Coronary artery (tissue), 2 donors: ENCODE results near the gene RBFOX2.

Experiments
- DNase-seq: peaks from one replicate; pipeline ENCODE4 v3.0.0-alpha.2; 2017; ENCODE audit warnings: low spot score
- H3K27ac ChIP-seq, 2 donors: fragments of 200-600 bp; sonication (generic); one replicate each; pipeline ENCODE4 v1.5.1; 2016 to 2019
- H3K4me3 ChIP-seq: fragments of 200-600 bp; sonication (generic); 2 replicates; pipeline ENCODE4 v1.5.1; 2016; ENCODE audit warnings: mild to moderate bottlenecking, moderate library complexity
- TF ChIP-seq, protein P1 (sequence below): fragments of 200-600 bp; sonication (generic); IDR thresholded peaks from one replicate; pipeline ENCODE4 v1.5.1; 2019; ENCODE audit warnings: antibody characterized with exemption

The RBFOX2 gene

DNA sequence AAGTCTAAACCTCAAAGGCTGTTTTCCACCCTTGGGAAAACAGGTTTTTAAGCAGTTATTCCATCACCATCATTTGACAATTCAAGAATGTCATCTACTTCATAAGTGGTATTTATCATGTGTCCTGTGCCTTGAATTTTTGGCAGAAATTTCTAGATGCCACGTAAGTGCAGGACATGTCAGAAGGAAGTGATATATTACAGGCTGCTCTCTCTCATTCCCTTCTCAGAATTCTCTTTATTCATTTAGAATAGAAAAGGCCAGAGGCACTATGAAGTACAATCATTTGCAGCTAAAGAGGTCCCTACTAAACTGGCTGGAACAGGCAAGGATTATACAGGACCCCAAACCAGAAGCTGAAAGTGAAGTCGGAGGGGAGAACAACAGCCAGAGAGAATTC lies 11.9 kb downstream of the RBFOX2 start:
- Histone ChIP-seq H3K4me3 (no peak overlapping the region), H3K27ac (no peak overlapping the region)
- DNase-seq, result no peak
- TF ChIP-seq, protein P1, sequence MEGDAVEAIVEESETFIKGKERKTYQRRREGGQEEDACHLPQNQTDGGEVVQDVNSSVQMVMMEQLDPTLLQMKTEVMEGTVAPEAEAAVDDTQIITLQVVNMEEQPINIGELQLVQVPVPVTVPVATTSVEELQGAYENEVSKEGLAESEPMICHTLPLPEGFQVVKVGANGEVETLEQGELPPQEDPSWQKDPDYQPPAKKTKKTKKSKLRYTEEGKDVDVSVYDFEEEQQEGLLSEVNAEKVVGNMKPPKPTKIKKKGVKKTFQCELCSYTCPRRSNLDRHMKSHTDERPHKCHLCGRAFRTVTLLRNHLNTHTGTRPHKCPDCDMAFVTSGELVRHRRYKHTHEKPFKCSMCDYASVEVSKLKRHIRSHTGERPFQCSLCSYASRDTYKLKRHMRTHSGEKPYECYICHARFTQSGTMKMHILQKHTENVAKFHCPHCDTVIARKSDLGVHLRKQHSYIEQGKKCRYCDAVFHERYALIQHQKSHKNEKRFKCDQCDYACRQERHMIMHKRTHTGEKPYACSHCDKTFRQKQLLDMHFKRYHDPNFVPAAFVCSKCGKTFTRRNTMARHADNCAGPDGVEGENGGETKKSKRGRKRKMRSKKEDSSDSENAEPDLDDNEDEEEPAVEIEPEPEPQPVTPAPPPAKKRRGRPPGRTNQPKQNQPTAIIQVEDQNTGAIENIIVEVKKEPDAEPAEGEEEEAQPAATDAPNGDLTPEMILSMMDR, result no peak

DNA sequence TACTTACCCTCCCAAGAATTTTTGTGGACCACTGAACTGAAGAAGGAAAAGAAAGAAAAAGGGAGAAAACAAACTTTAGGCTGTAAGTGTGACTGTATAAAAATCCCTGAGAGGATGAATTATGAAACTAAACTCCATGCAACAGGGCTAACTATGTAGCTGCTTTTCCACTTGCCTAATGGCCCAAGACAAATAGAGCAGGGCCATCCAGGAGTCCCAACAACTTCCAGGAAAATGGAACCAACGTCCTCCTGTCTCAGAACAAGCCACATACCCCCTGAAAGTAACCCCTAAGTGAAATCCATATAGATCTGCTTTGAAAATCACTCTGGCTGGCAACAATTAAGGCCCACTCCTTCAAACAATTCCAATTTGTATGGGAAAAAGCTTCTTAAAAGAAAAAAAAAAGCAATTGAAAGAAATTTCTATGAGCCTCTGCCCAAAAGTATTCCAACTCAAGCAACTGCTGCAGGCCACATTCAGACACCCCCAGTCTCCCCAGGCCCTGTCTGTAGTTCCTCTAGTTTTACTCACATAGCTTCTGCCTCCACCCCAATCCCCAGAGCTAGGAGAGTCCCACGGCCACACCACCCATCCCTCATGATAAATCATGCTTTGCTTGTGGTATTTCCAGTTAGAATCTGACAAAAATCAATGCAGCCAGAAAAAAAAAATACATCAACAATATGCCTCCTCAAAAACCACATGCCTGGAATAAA lies 12.7 kb downstream of the RBFOX2 start:
- DNase-seq, result no peak
- TF ChIP-seq, protein P1, result no peak
- peak overlapping the region in 1 of 2 donors; percentile 26 for H3K27ac ChIP-seq
- H3K4me3 ChIP-seq, result no peak overlapping the region

DNA sequence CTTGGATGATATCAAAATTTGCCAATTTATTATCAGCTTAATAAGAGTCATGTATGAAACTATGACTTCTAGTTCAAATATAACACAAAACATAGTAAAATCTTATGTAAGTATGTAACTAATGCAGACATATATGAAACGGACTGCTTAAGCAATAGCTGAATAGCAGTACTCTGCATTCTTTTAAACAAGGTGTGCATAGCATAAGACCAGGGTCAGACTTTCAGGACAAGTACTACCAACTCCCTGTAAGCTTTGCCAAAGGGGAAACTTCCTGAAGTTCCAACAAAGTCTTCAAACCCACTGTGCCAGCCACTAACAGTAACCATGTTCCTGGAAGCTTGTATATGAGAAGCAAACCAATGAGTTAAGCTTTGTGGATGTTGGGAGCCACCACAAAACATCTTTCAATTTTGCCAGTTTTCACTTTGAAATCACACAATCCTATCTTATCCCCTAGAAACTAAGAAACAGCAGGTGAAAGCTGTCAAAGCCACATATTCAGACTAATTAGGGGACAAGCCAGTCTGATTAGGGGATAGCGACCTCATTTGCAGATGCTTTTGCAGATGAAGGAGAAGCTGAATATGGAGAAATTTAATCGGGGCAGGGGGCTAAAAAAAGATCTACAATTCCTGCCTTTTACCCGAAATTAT lies 13.3 kb downstream of the RBFOX2 start:
- Histone ChIP-seq H3K27ac (no peak overlapping the region), H3K4me3 (peak overlapping the region; percentile 5)
- TF ChIP-seq, protein P1, result no peak
- DNase-seq, result no peak

- TF ChIP-seq, protein P1, result no peak
- H3K27ac ChIP-seq, result no peak overlapping the region
- no peak overlapping the region for H3K4me3 ChIP-seq
- DNase-seq, result no peak
Observed at GRCh38 chr22:36014546-36015074, 14.0 kb downstream of the RBFOX2 start.

- TF ChIP-seq, protein P1, result no peak
- Histone ChIP-seq H3K4me3 (no peak overlapping the region), H3K27ac (no peak overlapping the region)
- no peak for DNase-seq
Observed at GRCh38 chr22:36012332-36012731, 16.3 kb downstream of the RBFOX2 start.

GRCh38 chr22:36010882-36011281 lies 17.7 kb downstream of the RBFOX2 start:
- no peak for DNase-seq
- Histone ChIP-seq H3K4me3 (no peak overlapping the region), H3K27ac (no peak overlapping the region)
- TF ChIP-seq, protein P1, result no peak

DNA sequence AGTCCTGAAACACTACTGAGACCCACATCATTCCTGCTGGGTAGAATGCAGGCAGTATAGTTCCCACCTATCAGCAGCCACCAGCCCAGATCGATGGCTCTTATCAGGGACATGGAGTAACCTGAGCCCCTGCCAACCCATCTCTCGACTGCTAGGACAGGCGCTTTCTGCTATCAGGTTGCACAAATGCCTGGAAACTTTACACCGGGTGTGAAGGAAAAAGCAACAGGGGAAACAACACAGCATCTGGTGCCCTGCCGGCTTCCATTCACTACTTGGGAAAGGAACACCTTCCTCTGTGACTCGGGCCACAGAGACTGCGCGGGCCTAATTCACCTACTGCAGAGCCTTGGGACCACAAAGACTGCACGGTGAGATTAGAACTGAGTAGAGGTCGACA lies 18.5 kb downstream of the RBFOX2 start:
- Histone ChIP-seq H3K4me3 (no peak overlapping the region), H3K27ac (no peak overlapping the region)
- TF ChIP-seq, protein P1, result no peak
- no peak for DNase-seq
